NT2/D1 (cell line): ENCODE results near the gene TFF1.

Source experiments
- DNase-seq: peaks from one replicate; pipeline ENCODE4 v3.0.0-alpha.2; 2011; ENCODE audit warnings: low read depth, low spot score
- H3K27me3 ChIP-seq: 2 replicates; pipeline ENCODE4 v1.6.0; 2011; ENCODE audit warnings: mild to moderate bottlenecking; ENCODE audit not compliant: insufficient read length, insufficient read depth
- H3K36me3 ChIP-seq: 2 replicates; pipeline ENCODE4 v1.6.1; 2011; ENCODE audit warnings: mild to moderate bottlenecking, low read length, mixed read lengths; ENCODE audit not compliant: insufficient read depth, insufficient read length
- H3K4me1 ChIP-seq: 2 replicates; pipeline ENCODE4 v1.5.1; 2011; ENCODE audit not compliant: insufficient read depth, insufficient read length
- H3K4me3 ChIP-seq: 2 replicates; pipeline ENCODE4 v1.5.1; 2011; ENCODE audit warnings: low read depth; ENCODE audit not compliant: insufficient read length
- H3K9ac ChIP-seq: 2 replicates; pipeline ENCODE4 v1.6.0; 2011; ENCODE audit warnings: low read depth; ENCODE audit not compliant: insufficient read length
- H3K9me3 ChIP-seq: 2 replicates; pipeline ENCODE4 v1.5.1; 2011; ENCODE audit warnings: mild to moderate bottlenecking, low read length; ENCODE audit not compliant: insufficient read depth
- SUZ12 ChIP-seq: IDR thresholded peaks from 2 replicates; pipeline ENCODE4 v1.6.1; 2011; ENCODE audit not compliant: insufficient read length, insufficient read depth; ENCODE audit errors: extremely low read depth
- YY1 ChIP-seq: IDR thresholded peaks from 2 replicates; pipeline ENCODE4 v1.6.1; 2011; ENCODE audit not compliant: insufficient read length, insufficient read depth
- ZNF274 ChIP-seq: IDR thresholded peaks from 2 replicates; pipeline ENCODE4 v1.6.1; 2011; ENCODE audit warnings: mild to moderate bottlenecking, low read depth, low read length

TFF1 gene

DNA sequence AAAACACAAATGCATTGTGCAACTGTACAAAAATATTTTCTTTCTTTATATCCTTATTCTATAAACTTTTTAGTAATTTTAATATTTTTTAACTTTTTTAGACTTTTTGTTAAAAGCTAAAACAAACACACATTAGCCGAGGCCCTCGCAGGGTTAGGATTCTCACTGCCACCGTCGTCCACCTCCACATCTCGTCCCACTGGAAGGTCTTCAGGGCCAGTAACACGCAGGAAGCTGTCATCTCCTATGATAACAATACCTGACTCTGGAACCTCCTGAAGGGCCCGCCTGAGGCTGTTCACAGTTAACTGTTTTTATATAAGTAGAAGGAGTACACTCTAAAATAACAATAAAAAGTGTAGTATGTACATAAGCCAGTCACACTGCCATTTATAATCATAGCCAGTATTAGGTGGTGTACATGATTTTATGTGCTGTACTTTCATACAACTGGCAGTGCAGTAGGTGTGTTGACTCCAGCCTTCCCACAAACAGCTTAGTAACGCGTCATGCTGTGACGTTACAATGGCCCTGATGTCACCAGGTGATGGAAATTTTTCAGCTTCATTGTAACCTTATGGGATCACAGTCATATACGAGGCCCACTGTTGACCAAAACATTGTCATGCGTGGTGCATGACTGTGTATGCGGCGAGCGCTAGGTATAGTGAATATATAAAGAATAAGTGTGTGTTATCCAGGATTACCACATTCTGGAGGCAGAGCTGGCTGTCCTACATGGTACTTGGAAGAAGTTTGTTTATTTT lies 24.4 kb downstream of the TFF1 start:
- TF ChIP-seq YY1 (no peak), SUZ12 (no peak), ZNF274 (no peak)
- Histone ChIP-seq H3K9me3 (no peaks in the 10 kb centered on the region), H3K27me3 (no peaks in the 10 kb centered on the region), H3K9ac (no peak overlapping the region), H3K36me3 (no peaks in the 10 kb centered on the region), H3K4me3 (no peak overlapping the region), H3K4me1 (peaks cover 9% of the 10 kb centered on the region)
- DNase-seq = no peak

DNA sequence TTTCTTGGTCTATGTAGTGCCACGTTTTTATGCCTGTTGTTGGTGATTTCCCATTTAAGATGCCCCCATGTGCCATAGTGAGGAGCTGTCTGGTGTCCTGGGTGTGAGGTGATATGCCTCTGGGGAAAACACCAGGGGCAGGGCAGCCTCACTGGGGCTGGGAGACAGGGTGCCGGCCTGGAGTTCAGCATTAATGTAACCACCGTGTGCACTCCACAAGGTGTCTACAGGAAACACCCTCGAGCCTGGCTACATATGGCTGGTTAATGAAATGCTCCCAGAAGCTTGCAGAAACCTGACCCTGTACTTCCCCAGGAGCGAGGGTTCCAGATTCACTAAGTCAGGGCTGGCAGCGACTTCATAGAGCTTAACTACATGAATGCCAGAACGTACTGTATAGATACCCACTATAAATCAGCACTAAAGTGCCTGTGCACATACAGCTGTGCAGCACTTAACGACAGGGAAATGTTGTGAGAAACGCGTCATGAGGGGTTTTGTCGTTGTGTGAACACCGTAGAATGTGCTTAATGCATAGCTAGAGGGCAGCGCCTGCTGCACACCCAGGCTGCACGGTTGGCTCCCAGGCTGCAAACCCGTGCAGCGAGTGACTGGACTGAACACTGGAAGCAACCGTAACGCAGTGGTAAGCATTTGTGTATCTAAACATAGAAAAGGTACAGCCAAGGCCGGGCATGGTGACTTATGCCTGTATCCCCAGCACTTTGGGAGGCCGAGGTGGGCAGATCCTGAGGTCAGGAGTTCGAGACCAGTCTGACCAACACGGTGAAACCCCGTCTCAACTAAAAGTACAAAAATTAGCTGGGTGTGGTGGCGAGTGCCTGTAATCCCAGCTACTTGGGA lies 25.9 kb downstream of the TFF1 start:
- no peaks in the 10 kb centered on the region for H3K27me3 ChIP-seq

DNA sequence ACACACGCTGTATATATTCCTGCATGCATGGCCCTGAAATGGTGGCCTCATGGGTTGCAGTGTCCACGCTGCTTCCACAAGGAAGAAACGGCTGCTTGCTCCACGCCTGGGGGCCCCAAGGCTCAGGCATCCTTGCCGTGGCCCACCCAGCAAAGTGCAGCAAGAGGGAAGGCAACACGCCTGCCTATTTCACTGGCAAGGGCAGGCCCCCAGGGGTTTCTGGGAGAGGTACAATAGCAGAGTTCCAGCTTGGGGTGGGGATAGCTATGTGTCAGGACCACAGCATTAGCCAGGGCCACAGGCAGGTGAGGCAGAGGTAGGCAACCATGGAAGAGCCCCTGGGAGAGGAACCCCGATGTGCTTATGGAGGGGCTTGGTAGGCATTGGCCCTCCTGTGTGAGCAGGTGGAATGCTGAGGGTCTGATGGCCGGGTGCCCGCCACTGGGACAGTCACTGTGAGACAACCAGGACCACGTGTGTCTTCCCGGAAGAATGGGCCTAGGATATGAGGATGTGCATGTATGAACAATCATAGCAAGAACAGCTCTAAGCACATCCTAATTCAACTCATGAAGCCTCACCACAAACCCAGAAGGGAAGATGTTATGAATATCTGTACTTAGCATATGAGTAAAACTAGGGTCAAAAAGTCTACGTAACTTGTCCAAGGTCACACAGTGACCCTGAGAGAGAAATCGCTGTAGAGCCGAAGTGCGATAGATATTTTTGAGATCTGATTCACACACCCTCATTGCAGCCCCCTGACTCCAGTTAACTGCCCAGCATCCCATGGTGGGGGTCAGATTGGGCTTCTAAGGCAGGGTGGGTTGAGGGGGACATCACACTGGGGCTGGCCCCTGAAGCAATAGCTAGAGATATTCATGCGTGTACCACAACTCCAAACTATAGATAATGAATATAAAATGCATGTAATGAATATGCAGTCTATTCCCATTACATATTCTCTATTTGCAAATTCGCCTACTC lies 27.3 kb downstream of the TFF1 start:
- DNase-seq = no peak
- no peaks in the 10 kb centered on the region for H3K27me3 ChIP-seq
- H3K9ac ChIP-seq = peak overlapping the region; percentile 51
- no peaks in the 10 kb centered on the region for H3K9me3 ChIP-seq
- TF ChIP-seq ZNF274 = no peak
- no peak for TF ChIP-seq SUZ12
- no peak for TF ChIP-seq YY1
- peaks cover 9% of the 10 kb centered on the region for H3K4me1 ChIP-seq
- H3K36me3 ChIP-seq = no peaks in the 10 kb centered on the region
- H3K4me3 ChIP-seq = no peak overlapping the region

More for the DNA sequence above, 25.9 kb downstream of the TFF1 start:
- no peak for DNase-seq
- H3K36me3 ChIP-seq = no peaks in the 10 kb centered on the region
- TF ChIP-seq YY1 (no peak), ZNF274 (no peak), SUZ12 (no peak)
- H3K4me3 ChIP-seq = no peak overlapping the region
- H3K9ac ChIP-seq = no peak overlapping the region
- H3K4me1 ChIP-seq = peaks cover 9% of the 10 kb centered on the region
- no peaks in the 10 kb centered on the region for H3K9me3 ChIP-seq

DNA sequence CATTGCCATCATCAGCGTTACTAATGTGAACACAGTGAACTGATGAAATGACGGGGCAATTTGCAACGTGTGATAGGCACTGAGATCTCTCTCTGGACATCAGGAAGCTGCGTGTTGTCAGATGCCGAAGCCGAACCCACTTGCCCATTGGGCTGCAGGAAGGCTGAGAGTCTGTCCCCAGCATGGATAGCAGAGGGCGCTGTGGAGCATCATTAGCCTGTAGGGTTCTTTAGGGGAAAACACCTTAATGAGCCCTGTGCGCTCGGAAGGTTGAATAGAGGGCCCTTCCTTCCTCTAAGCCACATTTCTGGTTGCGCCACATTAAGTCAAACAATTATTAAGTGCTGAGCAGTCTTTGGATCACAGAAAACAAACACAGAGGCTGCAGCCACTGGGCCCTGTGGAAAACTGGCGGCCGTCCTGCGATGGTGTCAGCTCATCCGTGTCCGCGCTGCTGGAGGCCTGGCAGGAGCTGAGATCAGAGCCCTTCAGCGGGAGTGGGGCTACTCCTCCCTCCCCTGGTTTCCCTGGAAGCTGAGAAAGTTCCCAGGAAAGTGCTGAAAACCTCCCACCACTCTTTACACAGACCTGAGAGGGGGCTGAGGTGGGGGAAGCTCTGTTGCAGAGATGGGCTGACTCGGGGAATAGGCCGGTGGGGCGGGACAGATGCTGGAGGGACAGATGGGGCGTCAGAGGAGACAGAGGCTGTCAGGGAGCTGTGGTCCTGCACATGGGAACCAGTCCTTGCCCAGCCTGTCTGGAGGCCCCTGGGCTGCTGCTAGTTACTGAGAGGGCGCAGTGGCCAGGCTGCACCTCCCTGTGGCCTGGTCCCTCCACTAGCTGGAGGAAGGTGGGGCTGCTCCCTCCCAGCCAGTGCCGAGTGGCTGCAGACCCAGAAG lies 28.3 kb downstream of the TFF1 start:
- no peaks in the 10 kb centered on the region for H3K27me3 ChIP-seq
- no peaks in the 10 kb centered on the region for H3K36me3 ChIP-seq
- peaks cover 9% of the 10 kb centered on the region for H3K4me1 ChIP-seq
- no peak overlapping the region for H3K4me3 ChIP-seq
- TF ChIP-seq ZNF274 (no peak), YY1 (no peak), SUZ12 (no peak)
- H3K9ac ChIP-seq = peak overlapping the region; percentile 51
- peak; percentile 88 for DNase-seq
- no peaks in the 10 kb centered on the region for H3K9me3 ChIP-seq

DNA sequence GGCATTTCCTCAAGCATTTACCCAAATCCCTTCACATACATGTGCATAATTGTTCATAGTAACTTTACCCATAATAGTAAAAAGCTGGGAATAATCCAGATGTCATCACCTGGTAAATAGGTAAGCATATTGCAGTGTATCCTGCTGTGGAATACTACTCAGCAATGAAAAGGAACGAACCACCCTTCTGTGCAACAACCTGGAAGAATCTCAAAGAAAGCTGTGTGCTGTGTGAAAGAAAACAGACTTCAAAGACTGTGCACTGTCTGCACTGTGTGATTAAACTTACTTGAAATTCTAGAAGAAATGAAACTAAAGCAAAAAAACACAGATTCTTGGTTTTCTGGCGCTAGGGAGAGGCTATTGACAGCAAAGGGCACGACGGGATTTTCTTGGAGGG lies 29.1 kb downstream of the TFF1 start:
- no peak for DNase-seq
- TF ChIP-seq SUZ12 = no peak
- TF ChIP-seq YY1 = no peak
- TF ChIP-seq ZNF274 = no peak
- Histone ChIP-seq H3K27me3 (no peaks in the 10 kb centered on the region), H3K36me3 (no peaks in the 10 kb centered on the region), H3K9ac (no peak overlapping the region), H3K4me3 (no peak overlapping the region), H3K4me1 (peaks cover 8% of the 10 kb centered on the region), H3K9me3 (no peaks in the 10 kb centered on the region)

DNA sequence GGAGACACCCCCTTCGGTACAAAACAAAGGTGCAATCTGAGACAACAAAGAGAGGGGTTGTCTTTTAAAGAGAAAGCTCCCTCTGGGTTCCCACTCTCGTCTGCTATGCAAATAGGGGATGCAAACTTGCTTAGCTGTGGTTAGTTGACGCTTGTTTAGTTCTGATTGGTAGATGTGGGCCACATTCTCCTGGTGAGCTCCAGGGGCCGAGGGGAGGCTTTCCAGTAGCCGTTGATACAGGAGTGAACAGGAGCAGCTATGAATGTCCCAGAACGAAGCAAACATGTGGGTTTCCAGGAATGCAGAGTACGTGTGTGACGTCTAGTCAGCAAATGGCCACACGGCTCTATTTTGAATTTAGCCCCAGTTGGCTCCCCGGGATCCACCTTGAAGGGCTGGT lies 30.3 kb downstream of the TFF1 start:
- Histone ChIP-seq H3K36me3 (no peaks in the 10 kb centered on the region), H3K4me1 (peaks cover 6% of the 10 kb centered on the region), H3K9me3 (peaks cover 10% of the 10 kb centered on the region; the same call in 1 of the 2 replicates), H3K9ac (peak overlapping the region; percentile 23), H3K27me3 (no peaks in the 10 kb centered on the region), H3K4me3 (peak overlapping the region; percentile 2)
- peak; percentile 90 for DNase-seq
- TF ChIP-seq YY1 (no peak), ZNF274 (no peak), SUZ12 (no peak)
